Transverse colon (tissue), 4 donors: ENCODE data around the gene RIPPLY2.

ENCODE experiments used
- POLR2A ChIP-seq: fragments of 450-650 bp; IDR thresholded peaks from one replicate; pipeline ENCODE4 v1.6.1; 2016; ENCODE audit warnings: antibody characterized with exemption, mild to moderate bottlenecking, moderate library complexity
- POLR2AphosphoS5 ChIP-seq, 3 donors: sonication (generic); formaldehyde crosslinking; IDR thresholded peaks; one replicate each; pipeline ENCODE4 v1.6.1; 2016; ENCODE audit warnings: antibody characterized with exemption in 3 of 3
- TF ChIP-seq, protein P1 (sequence below), 5 experiments: fragments of 200-600 bp in 3 of 5; fragments of 450-650 bp in 2 of 5; sonication (generic) in 3 of 5; IDR thresholded peaks; 1 replicate in 2 of 5; 2 replicates in 3 of 5; pipeline ENCODE4 v1.5.1; 2016 to 2017; ENCODE audit warnings: antibody characterized with exemption in 5 of 5, inconsistent platforms in 3 of 5, mild to moderate bottlenecking in 2 of 5, moderate library complexity in 1 of 5

DNA sequence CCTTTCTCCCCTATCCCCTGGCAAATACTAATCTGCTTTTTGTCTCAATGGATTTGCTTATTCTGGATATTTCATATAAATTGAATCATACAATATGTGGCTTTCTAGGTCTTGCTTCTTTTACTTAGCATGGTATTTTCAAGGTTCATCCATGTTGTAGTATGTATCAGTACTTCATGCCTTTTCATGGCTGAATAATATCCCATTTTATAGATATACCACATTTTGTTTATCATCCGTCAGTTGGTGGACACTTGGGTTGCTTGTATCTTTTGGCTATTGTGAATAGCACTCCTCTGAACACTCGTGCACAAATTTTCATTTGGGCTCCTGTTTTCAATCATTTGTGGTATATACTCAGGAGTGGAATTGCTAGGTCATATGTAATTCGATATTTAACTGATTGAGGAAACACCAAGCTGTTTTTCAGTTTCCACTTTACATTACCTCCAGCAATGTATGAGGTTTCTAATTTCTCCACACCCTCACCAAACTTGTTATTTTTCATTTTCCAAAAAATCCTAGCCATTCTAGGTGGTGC lies 30.5 kb upstream of the RIPPLY2 start:
- TF ChIP-seq POLR2AphosphoS5 (IDR thresholded peaks at IDR 0.05): no peak
- TF ChIP-seq, protein P1, sequence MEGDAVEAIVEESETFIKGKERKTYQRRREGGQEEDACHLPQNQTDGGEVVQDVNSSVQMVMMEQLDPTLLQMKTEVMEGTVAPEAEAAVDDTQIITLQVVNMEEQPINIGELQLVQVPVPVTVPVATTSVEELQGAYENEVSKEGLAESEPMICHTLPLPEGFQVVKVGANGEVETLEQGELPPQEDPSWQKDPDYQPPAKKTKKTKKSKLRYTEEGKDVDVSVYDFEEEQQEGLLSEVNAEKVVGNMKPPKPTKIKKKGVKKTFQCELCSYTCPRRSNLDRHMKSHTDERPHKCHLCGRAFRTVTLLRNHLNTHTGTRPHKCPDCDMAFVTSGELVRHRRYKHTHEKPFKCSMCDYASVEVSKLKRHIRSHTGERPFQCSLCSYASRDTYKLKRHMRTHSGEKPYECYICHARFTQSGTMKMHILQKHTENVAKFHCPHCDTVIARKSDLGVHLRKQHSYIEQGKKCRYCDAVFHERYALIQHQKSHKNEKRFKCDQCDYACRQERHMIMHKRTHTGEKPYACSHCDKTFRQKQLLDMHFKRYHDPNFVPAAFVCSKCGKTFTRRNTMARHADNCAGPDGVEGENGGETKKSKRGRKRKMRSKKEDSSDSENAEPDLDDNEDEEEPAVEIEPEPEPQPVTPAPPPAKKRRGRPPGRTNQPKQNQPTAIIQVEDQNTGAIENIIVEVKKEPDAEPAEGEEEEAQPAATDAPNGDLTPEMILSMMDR (IDR thresholded peaks at IDR 0.05): no peak
- TF ChIP-seq POLR2A: no peak
